CD4-positive, alpha-beta T cell treated with Interleukin-15 for 4 hours (primary cell): ENCODE data around the gene OR5K3.

Experiments
- DNase-seq: peaks from one replicate; pipeline ENCODE4 v3.0.0-alpha.2; 2020; ENCODE audit warnings: low spot score

Gene OR5K3

GRCh38 chr3:98433764-98434163 is 43.3 kb downstream of the OR5K3 start:
- DNase-seq: no peak

GRCh38 chr3:98434412-98434811 is 43.9 kb downstream of the OR5K3 start:
- DNase-seq: no peak

DNA sequence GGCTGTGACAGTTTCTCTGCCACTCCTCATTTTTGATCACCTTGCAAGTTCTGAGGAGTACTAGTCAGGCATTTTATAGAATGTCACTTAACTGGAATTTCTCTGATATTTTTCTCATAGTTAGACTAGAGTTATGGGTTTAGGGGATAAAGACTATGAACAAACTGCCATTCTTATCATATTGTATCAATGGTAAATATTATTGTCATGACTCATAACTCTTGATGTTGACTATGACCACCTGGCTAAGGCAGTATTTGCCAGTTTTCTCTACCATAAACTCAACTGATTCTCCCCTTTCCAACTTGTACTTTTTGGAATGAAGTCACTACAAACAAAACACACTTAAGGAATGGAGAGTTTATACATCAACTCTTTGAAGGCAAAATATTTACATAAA is 49.8 kb downstream of the OR5K3 start:
- DNase-seq: no peak
